Measurements from ENCODE around the gene BLM.

DNA sequence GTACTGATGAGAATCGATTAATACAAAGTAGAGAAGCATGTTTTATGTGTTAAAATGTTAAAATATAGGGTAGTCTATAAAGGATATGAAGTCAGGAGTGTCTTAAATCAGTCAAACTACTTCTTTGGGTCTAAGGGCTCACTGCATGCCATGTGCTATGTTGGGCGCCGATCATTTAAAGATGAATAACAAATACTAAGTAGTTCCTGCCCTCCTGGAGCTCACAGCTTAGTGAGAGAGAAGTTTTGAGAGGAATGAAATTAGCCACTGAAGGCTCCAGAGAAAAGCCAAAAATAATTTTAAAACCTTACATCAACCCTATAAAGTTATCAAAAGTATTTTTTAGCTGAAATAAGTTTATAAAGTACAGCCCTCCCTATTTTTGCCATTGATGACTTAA, 44.5 kb downstream of the BLM start:
- TF ChIP-seq, protein P1, sequence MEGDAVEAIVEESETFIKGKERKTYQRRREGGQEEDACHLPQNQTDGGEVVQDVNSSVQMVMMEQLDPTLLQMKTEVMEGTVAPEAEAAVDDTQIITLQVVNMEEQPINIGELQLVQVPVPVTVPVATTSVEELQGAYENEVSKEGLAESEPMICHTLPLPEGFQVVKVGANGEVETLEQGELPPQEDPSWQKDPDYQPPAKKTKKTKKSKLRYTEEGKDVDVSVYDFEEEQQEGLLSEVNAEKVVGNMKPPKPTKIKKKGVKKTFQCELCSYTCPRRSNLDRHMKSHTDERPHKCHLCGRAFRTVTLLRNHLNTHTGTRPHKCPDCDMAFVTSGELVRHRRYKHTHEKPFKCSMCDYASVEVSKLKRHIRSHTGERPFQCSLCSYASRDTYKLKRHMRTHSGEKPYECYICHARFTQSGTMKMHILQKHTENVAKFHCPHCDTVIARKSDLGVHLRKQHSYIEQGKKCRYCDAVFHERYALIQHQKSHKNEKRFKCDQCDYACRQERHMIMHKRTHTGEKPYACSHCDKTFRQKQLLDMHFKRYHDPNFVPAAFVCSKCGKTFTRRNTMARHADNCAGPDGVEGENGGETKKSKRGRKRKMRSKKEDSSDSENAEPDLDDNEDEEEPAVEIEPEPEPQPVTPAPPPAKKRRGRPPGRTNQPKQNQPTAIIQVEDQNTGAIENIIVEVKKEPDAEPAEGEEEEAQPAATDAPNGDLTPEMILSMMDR (IDR thresholded peaks at IDR 0.05), result no peak
- TF ChIP-seq POLR2A (IDR thresholded peaks at IDR 0.05), result no peak
